CD4-positive, alpha-beta T cell (primary cell): ENCODE data around the gene COL5A1. TPM values are rescaled to one million over a fixed set of nuclear protein-coding genes. Genes with fewer than 3 reads are reported as not detected.

Experiments
- ATAC-seq: fragments of 200-7000 bp; cut with Tn5 transposase; one replicate; pipeline ENCODE4 v1.10.0; 2022; ENCODE audit warnings: mild to moderate bottlenecking; ENCODE audit not compliant: poor library complexity
- CTCF ChIA-PET: fragments of 350-600 bp; sonication (Branson Sonifier 250); formaldehyde crosslinking; loops from one replicate; lab custom pipeline; 2021; ENCODE audit warnings: antibody characterized with exemption, inconsistent platforms; lab: Charles Lee
- POLR2A ChIA-PET: fragments of 350-600 bp; sonication (Branson Sonifier 250); formaldehyde crosslinking; loops from one replicate; lab custom pipeline; 2021; ENCODE audit warnings: antibody characterized with exemption, inconsistent platforms; lab: Charles Lee
- DNase-seq, 14 experiments: peaks; one replicate each; pipeline ENCODE4 v3.0.0-alpha.2; 2013 to 2020; ENCODE audit warnings: mixed read lengths in 2 of 14
- H3K27ac ChIP-seq, 2 donors: one replicate each; pipeline versions ENCODE4 v1.5.1 to v1.7.0; 2013; ENCODE audit warnings: low read length in 2 of 2, low read depth in 1 of 2, mild to moderate bottlenecking in 1 of 2
- H3K27me3 ChIP-seq, 2 experiments: 1 replicate in 1 of 2; 2 replicates in 1 of 2; pipeline versions ENCODE4 v1.6.1 to v1.7.0; 2013; ENCODE audit warnings: low read length in 2 of 2, control low read depth in 1 of 2, mild to moderate bottlenecking in 1 of 2, moderate library complexity in 1 of 2; ENCODE audit not compliant: insufficient read depth in 2 of 2, control insufficient read depth in 1 of 2
- H3K36me3 ChIP-seq: one replicate; pipeline ENCODE4 v1.6.1; 2013; ENCODE audit warnings: low read length, control low read depth; ENCODE audit not compliant: insufficient read depth
- H3K4me1 ChIP-seq: one replicate; pipeline ENCODE4 v1.6.1; 2013; ENCODE audit warnings: low read length, control low read depth; ENCODE audit not compliant: insufficient read depth
- H3K4me3 ChIP-seq: one replicate; pipeline ENCODE4 v1.5.1; 2013; ENCODE audit warnings: mild to moderate bottlenecking, low read length, moderate library complexity
- H3K9me3 ChIP-seq, 2 experiments: 1 replicate in 1 of 2; 2 replicates in 1 of 2; pipeline versions ENCODE4 v1.6.1 to v1.7.0; 2013; ENCODE audit warnings: low read length in 2 of 2, mild to moderate bottlenecking in 2 of 2, control low read depth in 1 of 2, moderate library complexity in 1 of 2; ENCODE audit not compliant: control insufficient read depth in 1 of 2, insufficient read depth in 1 of 2
- H3K27ac Mint-ChIP-seq: one replicate; pipeline ENCODE4 v1.8.0; 2020; ENCODE audit warnings: mixed read lengths
- H3K27me3 Mint-ChIP-seq: one replicate; pipeline ENCODE4 v1.8.0; 2021; ENCODE audit warnings: mixed read lengths
- H3K36me3 Mint-ChIP-seq: one replicate; pipeline ENCODE4 v1.8.0; 2021; ENCODE audit warnings: low read depth, mixed read lengths
- H3K4me1 Mint-ChIP-seq: one replicate; pipeline ENCODE4 v1.8.0; 2021; ENCODE audit warnings: low read depth, mixed read lengths
- H3K4me3 Mint-ChIP-seq: one replicate; pipeline ENCODE4 v1.8.0; 2020; ENCODE audit warnings: mild to moderate bottlenecking, mixed read lengths
- H3K9me3 Mint-ChIP-seq: one replicate; pipeline ENCODE4 v1.8.0; 2020; ENCODE audit warnings: mixed read lengths
- intact Hi-C, 2 experiments: fragments of 100-400 bp; cut with DNase I in 1 of 2; cut with micrococcal nuclease in 1 of 2; formaldehyde crosslinking; loops; one replicate each; pipeline versions ENCODE4 v1.15.1 to v1.9.0; 2023 to 2025; cut with DNase I, micrococcal nuclease
- total RNA-seq, 174 experiments: library from RNA in 2 of 174; stranded (reverse) in 2 of 174; gene quantifications; one replicate each; pipeline ENCODE4 v1.2.3 and lab custom pipeline; 2021 to 2026
- TF ChIP-seq, protein P1 (sequence below): fragments of 200-600 bp; IDR thresholded peaks from one replicate; pipeline ENCODE4 v1.8.0; 2022; ENCODE audit warnings: antibody characterized with exemption, mild to moderate bottlenecking

Gene COL5A1
- total RNA-seq, 2 experiments from 2014 or later: 0.41 to 0.50 TPM

DNA sequence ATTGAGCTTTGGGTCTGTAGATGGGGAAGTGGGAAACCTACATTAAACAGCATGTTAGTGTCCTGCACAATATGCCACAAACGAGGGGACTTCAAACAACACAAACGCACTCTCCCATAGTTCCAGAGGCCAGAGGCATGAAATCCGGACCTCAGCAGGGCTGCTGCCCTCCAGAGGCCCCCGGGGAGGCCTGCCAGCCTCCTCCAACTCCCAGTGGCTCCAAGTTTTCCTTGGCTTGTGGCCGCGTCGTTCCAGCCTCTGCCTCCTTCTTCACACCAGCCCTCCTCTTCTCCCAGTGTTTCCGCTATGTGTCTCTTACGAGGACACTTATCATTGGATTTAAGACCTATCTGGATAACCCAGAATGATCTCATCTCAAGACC lies 13.3 kb upstream of the COL5A1 start:
- ChIA-PET POLR2A (no interaction called here), CTCF (no interaction called here)
- H3K36me3 Mint-ChIP-seq: no peaks in the 10 kb centered on the region
- H3K4me3 ChIP-seq: no peak overlapping the region
- no peaks in the 10 kb centered on the region for H3K9me3 Mint-ChIP-seq
- no peaks in the 10 kb centered on the region for H3K27me3 ChIP-seq
- TF ChIP-seq, protein P1, sequence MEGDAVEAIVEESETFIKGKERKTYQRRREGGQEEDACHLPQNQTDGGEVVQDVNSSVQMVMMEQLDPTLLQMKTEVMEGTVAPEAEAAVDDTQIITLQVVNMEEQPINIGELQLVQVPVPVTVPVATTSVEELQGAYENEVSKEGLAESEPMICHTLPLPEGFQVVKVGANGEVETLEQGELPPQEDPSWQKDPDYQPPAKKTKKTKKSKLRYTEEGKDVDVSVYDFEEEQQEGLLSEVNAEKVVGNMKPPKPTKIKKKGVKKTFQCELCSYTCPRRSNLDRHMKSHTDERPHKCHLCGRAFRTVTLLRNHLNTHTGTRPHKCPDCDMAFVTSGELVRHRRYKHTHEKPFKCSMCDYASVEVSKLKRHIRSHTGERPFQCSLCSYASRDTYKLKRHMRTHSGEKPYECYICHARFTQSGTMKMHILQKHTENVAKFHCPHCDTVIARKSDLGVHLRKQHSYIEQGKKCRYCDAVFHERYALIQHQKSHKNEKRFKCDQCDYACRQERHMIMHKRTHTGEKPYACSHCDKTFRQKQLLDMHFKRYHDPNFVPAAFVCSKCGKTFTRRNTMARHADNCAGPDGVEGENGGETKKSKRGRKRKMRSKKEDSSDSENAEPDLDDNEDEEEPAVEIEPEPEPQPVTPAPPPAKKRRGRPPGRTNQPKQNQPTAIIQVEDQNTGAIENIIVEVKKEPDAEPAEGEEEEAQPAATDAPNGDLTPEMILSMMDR: no peak
- H3K4me3 Mint-ChIP-seq: no peak overlapping the region
- H3K9me3 ChIP-seq: no peaks in the 10 kb centered on the region
- H3K4me1 ChIP-seq: no peaks in the 10 kb centered on the region
- no peak overlapping the region for H3K27ac ChIP-seq
- H3K27ac Mint-ChIP-seq: no peak overlapping the region
- intact Hi-C loops: no loop called here
- no peaks in the 10 kb centered on the region for H3K36me3 ChIP-seq
- no peaks in the 10 kb centered on the region for H3K27me3 Mint-ChIP-seq
- ATAC-seq: no peak
- no peaks in the 10 kb centered on the region for H3K4me1 Mint-ChIP-seq
- no peak for DNase-seq

- Mint-ChIP-seq H3K27ac (no peak overlapping the region), H3K4me1 (no peaks in the 10 kb centered on the region), H3K36me3 (no peaks in the 10 kb centered on the region), H3K9me3 (no peaks in the 10 kb centered on the region), H3K4me3 (no peak overlapping the region), H3K27me3 (no peaks in the 10 kb centered on the region)
- Histone ChIP-seq H3K27me3 (no peaks in the 10 kb centered on the region), H3K4me3 (no peak overlapping the region), H3K36me3 (no peaks in the 10 kb centered on the region), H3K9me3 (no peaks in the 10 kb centered on the region), H3K4me1 (no peaks in the 10 kb centered on the region), H3K27ac (no peak overlapping the region)
- intact Hi-C loops: no loop called here
- ATAC-seq (no peak), DNase-seq (no peak)
- ChIA-PET POLR2A (no interaction called here), CTCF (no interaction called here)
- TF ChIP-seq, protein P1: no peak
Measured at GRCh38 chr9:134629061-134629585, 12.5 kb upstream of the COL5A1 start.

DNA sequence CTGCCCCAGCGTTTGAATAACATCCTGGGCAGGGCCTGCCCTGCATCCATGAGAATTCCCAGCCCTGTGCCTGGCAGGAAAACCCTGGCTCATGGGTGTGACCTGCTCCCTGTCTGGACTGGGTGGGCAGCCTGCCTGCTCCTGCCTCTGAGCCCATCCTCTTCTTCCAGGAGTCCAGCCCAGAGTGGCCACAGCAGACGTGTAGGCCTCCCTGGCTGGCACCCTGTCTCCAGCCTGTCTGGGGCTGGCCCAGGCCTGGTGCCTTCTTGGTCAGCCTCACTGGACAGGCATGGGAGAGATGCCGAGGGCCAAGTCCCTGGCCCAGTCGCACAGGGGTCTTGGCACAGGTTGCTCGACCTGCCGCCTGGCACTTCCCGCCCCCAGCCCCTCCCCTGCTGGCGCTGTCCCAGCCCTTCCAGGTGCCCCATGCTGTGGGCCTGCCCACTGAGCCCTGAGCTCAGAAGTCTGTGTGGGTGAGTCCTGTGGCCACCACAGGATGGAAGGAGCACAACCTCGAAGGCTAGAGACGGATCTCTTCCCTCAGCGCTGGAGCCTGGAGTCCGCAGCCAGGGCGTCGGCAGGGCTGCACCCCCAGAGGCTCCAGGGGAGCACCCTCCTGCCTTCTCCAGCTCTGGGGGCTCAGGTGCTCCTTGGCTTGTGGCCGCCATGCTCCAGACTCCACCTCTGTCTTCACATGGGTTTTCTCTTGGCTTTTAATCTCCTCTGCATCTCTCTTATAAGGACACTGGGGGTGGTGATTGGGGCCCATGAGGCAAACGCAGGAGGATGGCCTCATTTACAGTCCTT lies 11.8 kb upstream of the COL5A1 start:
- intact Hi-C loops: no loop called here
- Histone ChIP-seq H3K4me3 (no peak overlapping the region), H3K36me3 (no peaks in the 10 kb centered on the region), H3K27ac (no peak overlapping the region), H3K9me3 (no peaks in the 10 kb centered on the region), H3K27me3 (no peaks in the 10 kb centered on the region), H3K4me1 (no peaks in the 10 kb centered on the region)
- Mint-ChIP-seq H3K27ac (no peak overlapping the region), H3K27me3 (no peaks in the 10 kb centered on the region), H3K9me3 (no peaks in the 10 kb centered on the region), H3K4me3 (no peak overlapping the region), H3K4me1 (no peaks in the 10 kb centered on the region), H3K36me3 (no peaks in the 10 kb centered on the region)
- ATAC-seq (no peak), DNase-seq (no peak)
- TF ChIP-seq, protein P1: no peak
- ChIA-PET POLR2A (no interaction called here), CTCF (no interaction called here)
